Calu3 (cell line): Measurements from ENCODE around the gene MAT2B. TPM values are rescaled to one million over a fixed set of nuclear protein-coding genes. Genes with fewer than 3 reads are reported as not detected.

ENCODE experiments used
- BruUV-seq: library from RNA; stranded (reverse); fragments of 400-500 nt; replicated peaks from 2 replicates; lab custom pipeline; 2021; lab: Mats Ljungman, UMichigan
- CTCF ChIA-PET: fragments of 300-600 bp; sonication (Branson Sonifier 250); formaldehyde crosslinking; loops from one replicate; lab custom pipeline; 2022; ENCODE audit warnings: antibody characterized with exemption; lab: Charles Lee
- DNase-seq: peaks from one replicate; pipeline ENCODE4 v3.0.0; 2022
- H3K27ac Mint-ChIP-seq: one replicate; pipeline ENCODE4 v1.8.0; 2022; ENCODE audit warnings: mixed read lengths; ENCODE audit not compliant: unreplicated experiment
- H3K27me3 Mint-ChIP-seq: one replicate; pipeline ENCODE4 v1.8.0; 2022; ENCODE audit warnings: mixed read lengths; ENCODE audit not compliant: unreplicated experiment
- H3K36me3 Mint-ChIP-seq: one replicate; pipeline ENCODE4 v1.8.0; 2022; ENCODE audit warnings: mild to moderate bottlenecking, moderate library complexity, mixed read lengths; ENCODE audit not compliant: insufficient read depth, unreplicated experiment
- H3K4me1 Mint-ChIP-seq: one replicate; pipeline ENCODE4 v1.8.0; 2022; ENCODE audit warnings: mild to moderate bottlenecking, low read depth, mixed read lengths; ENCODE audit not compliant: unreplicated experiment
- H3K4me3 Mint-ChIP-seq: one replicate; pipeline ENCODE4 v1.8.0; 2022; ENCODE audit warnings: mild to moderate bottlenecking, low read depth, moderate library complexity, mixed read lengths; ENCODE audit not compliant: unreplicated experiment
- H3K9me3 Mint-ChIP-seq: one replicate; pipeline ENCODE4 v1.8.0; 2022; ENCODE audit warnings: low read depth, mixed read lengths; ENCODE audit not compliant: unreplicated experiment
- CTCF ChIP-seq: fragments of 200-600 bp; IDR thresholded peaks from one replicate; pipeline ENCODE4 v1.8.0; 2022; ENCODE audit warnings: antibody characterized with exemption; ENCODE audit not compliant: unreplicated experiment
- intact Hi-C: fragments of 100-400 bp; cut with micrococcal nuclease; formaldehyde crosslinking; loops from one replicate; pipeline ENCODE4 v1.10.0; 2022; ENCODE audit not compliant: unreplicated experiment
- total RNA-seq: library from RNA; stranded (reverse); gene quantifications from 2 replicates; pipeline ENCODE4 v1.2.3, GENCODE V29; 2022

The MAT2B gene
- total RNA-seq, 1 experiment from 2014 or later = 85.5 TPM

GRCh38 chr5:163504079-163504931 lies 1.1 kb upstream of the MAT2B start:
- Mint-ChIP-seq H3K27ac (peak overlapping the region; percentile 83), H3K4me3 (peak overlapping the region; percentile 98), H3K9me3 (no peaks in the 10 kb centered on the region), H3K27me3 (no peaks in the 10 kb centered on the region), H3K4me1 (peaks cover 19% of the 10 kb centered on the region), H3K36me3 (peaks cover 47% of the 10 kb centered on the region)
- no TSS peak for BruUV-seq
- CTCF ChIA-PET = interaction anchor here (1.8 kb wide), 1 partner anchor 43 kb away, joined by 10 read pairs; the partner anchor contains the start of genes HMMR and NUDCD2
- peak; percentile 31 for DNase-seq
- no peak for TF ChIP-seq CTCF
- intact Hi-C loops = loop anchor here (2.0 kb wide), 1 partner anchor 44 kb away; the partner anchor contains the start of genes HMMR and NUDCD2

- CTCF ChIA-PET = interaction anchor here (0.6 to 1.8 kb wide), 2 partner anchors 44 to 65 kb away, joined by 3 to 10 read pairs; partner anchors contain the start of genes HMMR and NUDCD2
- H3K27me3 Mint-ChIP-seq = no peaks in the 10 kb centered on the region
- H3K36me3 Mint-ChIP-seq = peaks cover 51% of the 10 kb centered on the region
- no peak for TF ChIP-seq CTCF
- DNase-seq = no peak
- no peaks in the 10 kb centered on the region for H3K9me3 Mint-ChIP-seq
- peaks cover 21% of the 10 kb centered on the region for H3K4me1 Mint-ChIP-seq
- BruUV-seq = TSS peak; percentile 91
- peak overlapping the region; percentile 98 for H3K4me3 Mint-ChIP-seq
- intact Hi-C loops = loop anchor here (2.0 kb wide), 1 partner anchor 44 kb away; the partner anchor contains the start of genes HMMR and NUDCD2
- H3K27ac Mint-ChIP-seq = peak overlapping the region; percentile 83
These were observed 411 bp upstream of the MAT2B start for GRCh38 chr5:163505049-163505367.

- H3K27ac Mint-ChIP-seq = peak overlapping the region; percentile 83
- H3K36me3 Mint-ChIP-seq = peaks cover 51% of the 10 kb centered on the region
- intact Hi-C loops = no loop called here
- no peaks in the 10 kb centered on the region for H3K9me3 Mint-ChIP-seq
- CTCF ChIA-PET = interaction anchor here (0.7 to 1.8 kb wide), 2 partner anchors 45 to 97 kb away, joined by 3 to 10 read pairs; partner anchors contain the start of genes HMMR and NUDCD2
- peak overlapping the region; percentile 98 for H3K4me3 Mint-ChIP-seq
- no peak for TF ChIP-seq CTCF
- no peak for DNase-seq
- TSS peak; percentile 60 for BruUV-seq
- peaks cover 21% of the 10 kb centered on the region for H3K4me1 Mint-ChIP-seq
- H3K27me3 Mint-ChIP-seq = no peaks in the 10 kb centered on the region
These were observed 657 bp downstream of the MAT2B start for GRCh38 chr5:163506095-163506457.

GRCh38 chr5:163506726-163507125 lies 1.3 kb downstream of the MAT2B start:
- BruUV-seq = no TSS peak
- peaks cover 21% of the 10 kb centered on the region for H3K4me1 Mint-ChIP-seq
- peaks cover 51% of the 10 kb centered on the region for H3K36me3 Mint-ChIP-seq
- CTCF ChIA-PET = interaction anchor here (0.7 kb wide), 3 partner anchors 15 to 989 kb away, joined by 3 to 11 read pairs (median 6); no protein-coding TSS in a partner anchor
- peak overlapping the region; percentile 98 for H3K4me3 Mint-ChIP-seq
- no peaks in the 10 kb centered on the region for H3K27me3 Mint-ChIP-seq
- DNase-seq = no peak
- intact Hi-C loops = no loop called here
- H3K9me3 Mint-ChIP-seq = no peaks in the 10 kb centered on the region
- H3K27ac Mint-ChIP-seq = peak overlapping the region; percentile 83
- TF ChIP-seq CTCF = no peak
